Measurements from ENCODE around the gene TRAPPC12. TPM values are rescaled to one million over a fixed set of nuclear protein-coding genes. Genes with fewer than 3 reads are reported as not detected.
"Not testable (repeated sequence)": the region's sequence is repeated elsewhere in the genome, so short reads cannot be mapped to it uniquely, and the experiment has no call there.

Gene TRAPPC12
- total RNA-seq, 2 donors from 2014 or later, result 69.5 to 73.2 TPM

GRCh38 chr2:3503483-3503882 lies 124.0 kb downstream of the TRAPPC12 start:
- peaks cover 0 to 6% of the 10 kb centered on the region in 2 donors for H3K9me3 ChIP-seq
- H3K4me3 ChIP-seq, result no peak overlapping the region
- H3K4me1 ChIP-seq, result peaks cover 0 to 16% of the 10 kb centered on the region in 2 donors
- no peaks in the 10 kb centered on the region for H3K27me3 ChIP-seq
- no peak for DNase-seq (ENCODE audit: low spot score)
- peaks cover 51% of the 10 kb centered on the region for H3K36me3 ChIP-seq
- TF ChIP-seq CTCF (IDR thresholded peaks at IDR 0.05), result no peak
- H3K27ac ChIP-seq, result no peak overlapping the region

- peaks cover 41% of the 10 kb centered on the region for H3K36me3 ChIP-seq
Measured at GRCh38 chr2:3504741-3505140, 125.2 kb downstream of the TRAPPC12 start.

GRCh38 chr2:3505771-3506170 lies 126.3 kb downstream of the TRAPPC12 start:
- Histone ChIP-seq H3K4me3 (no peak overlapping the region), H3K27ac (peak overlapping the region in 1 of 2 donors; percentile 59), H3K36me3 (peaks cover 41% of the 10 kb centered on the region), H3K27me3 (no peaks in the 10 kb centered on the region), H3K4me1 (peaks cover 0 to 16% of the 10 kb centered on the region in 2 donors), H3K9me3 (peaks cover 0 to 7% of the 10 kb centered on the region in 2 donors)
- TF ChIP-seq CTCF (IDR thresholded peaks at IDR 0.05), result no peak
- peak; percentile 16 for DNase-seq (ENCODE audit: low spot score)

More at GRCh38 chr2:3504741-3505140, 125.2 kb downstream of the TRAPPC12 start:
- Histone ChIP-seq H3K27ac (no peak overlapping the region), H3K4me1 (peaks cover 0 to 16% of the 10 kb centered on the region in 2 donors), H3K27me3 (no peaks in the 10 kb centered on the region), H3K9me3 (peaks cover 0 to 7% of the 10 kb centered on the region in 2 donors), H3K4me3 (no peak overlapping the region)
- DNase-seq (ENCODE audit: low spot score), result no peak
- no peak for TF ChIP-seq CTCF (IDR thresholded peaks at IDR 0.05)

- peaks cover 43% of the 10 kb centered on the region for H3K36me3 ChIP-seq
- no peaks in the 10 kb centered on the region for H3K27me3 ChIP-seq
- no peak overlapping the region for H3K4me3 ChIP-seq
- peak; percentile 7 for DNase-seq (ENCODE audit: low spot score)
- no peak for TF ChIP-seq CTCF (IDR thresholded peaks at IDR 0.05)
- H3K27ac ChIP-seq, result no peak overlapping the region
- no peaks in the 10 kb centered on the region for H3K4me1 ChIP-seq
- H3K9me3 ChIP-seq, result peaks cover 0 to 7% of the 10 kb centered on the region in 2 donors
Measured at GRCh38 chr2:3512086-3512485, 132.6 kb downstream of the TRAPPC12 start.

GRCh38 chr2:3513026-3513810 lies 133.7 kb downstream of the TRAPPC12 start:
- Histone ChIP-seq H3K9me3 (peaks cover 0 to 4% of the 10 kb centered on the region in 2 donors), H3K4me3 (no peak overlapping the region), H3K36me3 (peaks cover 47% of the 10 kb centered on the region), H3K27me3 (no peaks in the 10 kb centered on the region), H3K27ac (no peak overlapping the region), H3K4me1 (peaks cover 0 to 10% of the 10 kb centered on the region in 2 donors)
- no peak for TF ChIP-seq CTCF (IDR thresholded peaks at IDR 0.05)
- peak; percentile 18 for DNase-seq (ENCODE audit: low spot score)

- not testable (repeated sequence) for H3K27ac ChIP-seq; DNase-seq (ENCODE audit: low spot score); H3K4me3 ChIP-seq; H3K9me3 ChIP-seq; H3K27me3 ChIP-seq
- Histone ChIP-seq H3K36me3 (peaks cover 37% of the 10 kb centered on the region), H3K4me1 (peaks cover 0 to 20% of the 10 kb centered on the region in 2 donors)
Measured at GRCh38 chr2:3515438-3515837, 135.9 kb downstream of the TRAPPC12 start.
